ENCODE data around the gene CIAO1.
"Not testable (repeated sequence)": the region's sequence is repeated elsewhere in the genome, so short reads cannot be mapped to it uniquely, and the experiment has no call there.

Gene CIAO1

DNA sequence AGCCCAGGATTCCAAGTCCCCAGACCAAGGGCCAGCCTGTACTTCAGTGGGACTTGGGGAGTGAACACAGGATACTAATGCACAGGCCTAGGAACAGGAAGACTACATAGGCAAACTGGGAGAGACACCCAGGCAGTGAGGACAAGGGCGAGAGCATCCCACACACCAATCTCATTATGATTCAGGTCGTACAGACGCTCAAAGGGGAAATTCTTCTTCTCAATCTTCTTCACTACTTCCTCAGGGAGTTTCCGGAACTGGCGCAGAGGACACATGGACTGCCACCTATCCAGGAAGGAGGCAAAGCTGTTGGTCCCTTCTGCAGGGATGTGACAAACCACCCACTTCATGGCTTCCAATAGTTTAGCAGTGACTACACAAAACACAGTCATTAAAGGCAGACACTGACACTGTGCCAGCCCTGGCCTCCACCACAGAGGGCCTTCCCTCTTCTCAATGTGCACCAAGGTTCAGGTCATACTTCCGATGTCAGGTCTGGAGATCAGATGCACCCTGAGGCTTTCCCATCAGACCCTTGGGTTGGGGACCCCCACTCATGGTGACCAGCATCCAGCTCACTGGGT is 21.3 kb downstream of the CIAO1 start:
- DNase-seq, result no peak

DNA sequence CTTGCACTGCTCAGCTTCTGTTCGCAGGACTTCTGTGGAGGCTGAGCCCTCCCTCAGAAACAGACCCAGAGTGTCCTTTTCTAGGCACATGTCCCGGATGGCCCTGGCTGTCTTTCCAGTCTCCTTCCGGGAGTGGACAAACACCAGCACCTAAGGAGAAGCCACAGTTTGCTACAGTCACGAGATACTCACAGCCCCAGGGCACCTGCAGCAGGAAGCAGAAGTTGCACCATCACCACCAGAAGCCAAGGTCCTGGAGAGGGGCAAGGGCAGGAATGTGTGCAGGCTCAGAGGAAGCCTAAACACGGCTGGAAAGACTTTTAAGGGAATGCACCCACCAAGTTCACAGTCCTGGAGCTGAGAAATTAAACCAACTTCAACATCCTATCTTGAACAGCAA is 25.7 kb downstream of the CIAO1 start:
- no peak for DNase-seq

DNA sequence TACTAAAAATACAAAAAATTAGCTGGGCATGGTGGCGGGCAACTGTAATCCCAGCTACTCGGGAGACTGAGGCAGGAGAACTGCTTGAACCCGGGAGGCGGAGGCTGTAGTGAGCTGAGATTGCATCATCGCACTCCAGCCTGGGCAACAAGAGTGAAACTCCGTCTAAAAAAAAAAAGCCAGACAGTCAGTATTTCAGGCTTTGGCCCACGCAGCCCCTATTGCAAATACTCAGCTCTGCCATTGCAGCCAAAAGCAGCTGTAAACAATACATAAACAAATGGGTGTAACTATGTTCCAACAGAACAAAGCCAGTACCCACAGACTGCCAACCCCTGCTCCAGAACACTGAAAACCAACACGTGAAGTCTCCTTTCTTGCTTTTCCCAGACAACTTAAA is 28.2 kb downstream of the CIAO1 start:
- not testable (repeated sequence) for DNase-seq

DNA sequence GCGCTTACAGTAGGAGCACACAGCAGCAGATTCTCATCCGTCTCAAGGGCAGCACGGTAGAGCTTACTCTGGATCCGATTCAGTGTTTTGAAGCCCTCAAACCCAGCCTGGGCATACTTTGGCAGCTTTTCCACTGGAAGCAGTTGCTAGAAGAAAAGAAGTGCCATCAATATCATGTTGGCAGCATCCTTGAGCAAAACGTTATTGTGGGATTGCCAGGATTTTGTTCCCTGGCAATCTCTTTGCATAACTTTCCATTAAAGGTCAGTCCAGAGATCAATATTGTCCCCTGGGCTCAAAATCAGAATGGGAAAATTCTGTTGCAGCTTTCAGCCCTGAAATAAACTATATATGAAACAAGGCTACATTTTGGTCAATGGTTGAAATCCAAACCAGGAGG is 30.9 kb downstream of the CIAO1 start:
- DNase-seq, result no peak

DNA sequence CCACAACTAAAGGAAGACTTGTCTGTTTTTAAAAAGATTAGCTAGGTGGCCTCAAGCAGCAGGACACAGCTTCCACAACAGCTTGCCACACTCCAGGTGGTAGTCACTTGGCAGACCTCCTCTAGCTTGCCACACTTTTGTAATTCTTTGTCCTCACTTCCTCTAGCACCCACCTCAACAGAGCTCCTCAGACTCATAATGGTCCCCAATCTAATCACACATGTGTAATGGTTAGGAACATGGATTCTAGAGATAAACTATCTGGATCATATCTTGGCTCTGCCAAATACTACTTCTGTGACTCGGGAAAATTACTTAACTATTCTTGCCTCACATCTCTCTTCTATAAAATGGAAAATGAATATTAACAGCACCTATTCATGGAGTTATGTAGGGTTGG is 35.8 kb downstream of the CIAO1 start:
- no peak for DNase-seq

DNA sequence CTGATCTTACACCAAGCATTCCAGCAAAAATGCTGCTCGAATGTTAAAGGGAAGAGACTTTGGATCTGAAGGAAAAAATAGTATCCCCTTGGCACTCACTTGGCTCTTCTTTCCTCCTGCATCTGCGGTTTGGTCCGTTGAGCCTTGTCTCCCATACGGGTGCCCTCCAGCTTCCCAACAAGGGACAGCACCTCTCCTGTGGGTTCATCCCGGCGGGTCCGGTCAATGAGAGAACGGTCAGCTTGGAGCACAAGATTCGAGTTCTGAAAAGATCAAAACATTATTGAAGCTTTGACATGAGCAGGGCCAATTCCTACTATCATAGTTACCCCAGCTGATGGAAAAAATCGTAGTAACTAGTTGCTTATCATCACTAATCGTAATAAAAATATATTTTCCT is 38.6 kb downstream of the CIAO1 start:
- DNase-seq, result no peak

DNA sequence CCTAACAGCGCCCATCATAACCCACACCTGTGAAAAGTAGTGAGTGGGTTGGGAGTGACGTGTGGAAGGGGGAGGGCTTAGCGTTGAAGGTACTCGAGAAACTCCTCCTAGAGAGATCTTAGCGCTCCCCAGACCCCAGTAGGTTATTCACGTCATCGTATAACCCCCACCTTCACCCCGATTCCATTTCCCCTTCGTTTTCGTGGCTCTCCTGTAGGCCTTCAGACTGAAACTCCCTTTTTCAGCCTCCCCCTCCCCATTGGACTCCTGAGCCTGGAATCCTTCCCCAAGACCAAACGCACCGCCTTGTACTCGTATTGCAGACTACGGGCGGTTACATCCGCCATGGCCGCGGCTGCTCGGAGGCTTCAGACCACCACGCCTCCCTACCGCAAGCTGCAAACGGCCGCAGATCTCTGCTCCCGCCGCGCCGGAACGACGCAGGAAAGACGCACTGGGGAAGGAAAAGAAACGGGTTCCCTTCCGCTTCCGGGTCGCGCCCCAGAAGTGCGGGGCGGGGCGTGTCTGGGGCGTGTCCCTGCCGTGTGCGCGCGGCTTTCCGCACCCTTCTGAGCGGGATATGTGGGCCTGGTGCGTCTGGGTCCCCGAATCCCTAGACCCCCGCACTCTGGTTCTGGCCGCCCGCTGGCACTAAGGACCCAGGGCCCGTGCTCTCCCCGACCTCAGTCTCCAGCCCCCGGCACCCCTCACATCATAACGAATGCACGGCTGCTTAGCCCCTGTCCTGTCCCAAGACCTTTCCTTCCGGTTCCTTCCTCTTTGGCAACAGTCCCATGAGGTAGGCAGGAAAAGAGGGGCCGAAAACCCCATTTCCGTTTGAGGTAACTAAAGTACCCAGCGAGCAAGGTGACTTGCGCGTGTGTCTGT is 39.3 kb downstream of the CIAO1 start, which contains the start of gene SNRNP200:
TSS of gene SNRNP200 (minus strand) at position 456 of the 888 bp plus-strand sequence. CDS start at position 347, 109 bp downstream.
- DNase-seq, result peak; percentile 87

DNA sequence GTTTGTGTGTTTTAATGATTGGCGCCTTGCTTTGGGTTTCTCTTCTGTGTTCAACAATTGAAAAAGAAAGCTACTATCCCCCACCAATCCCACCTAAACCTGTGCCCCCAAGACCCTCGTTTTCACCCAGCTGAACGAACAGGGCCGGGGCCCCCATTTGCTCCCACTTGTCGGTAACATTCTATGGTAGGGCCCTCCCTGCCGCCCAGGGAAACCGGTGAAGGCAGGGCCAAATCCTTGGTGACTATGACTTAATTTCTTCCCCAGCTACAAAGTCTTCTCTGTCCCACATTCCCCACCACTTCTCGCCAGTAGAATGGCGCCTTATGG is 39.9 kb downstream of the CIAO1 start:
- DNase-seq, result no peak

DNA sequence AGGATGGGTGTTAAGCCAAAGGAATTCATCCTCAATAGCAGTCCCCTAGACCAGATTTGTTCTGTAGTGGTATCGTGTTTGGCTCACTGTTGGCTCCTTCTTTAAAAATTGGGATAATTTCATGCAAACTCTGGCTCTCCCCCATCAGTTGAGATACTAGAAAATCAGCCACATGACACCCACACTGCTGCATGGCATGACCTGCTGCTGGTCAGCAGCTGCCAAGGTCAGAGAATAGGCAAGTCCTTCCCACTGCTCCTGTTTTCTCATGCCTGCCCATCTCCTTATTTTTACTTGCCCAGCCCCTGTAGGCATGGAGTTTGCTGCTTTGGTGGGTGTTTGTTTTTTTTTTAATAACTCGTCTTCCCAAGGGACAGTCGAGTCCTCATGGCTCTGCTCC is 40.3 kb downstream of the CIAO1 start:
- no peak for DNase-seq

DNA sequence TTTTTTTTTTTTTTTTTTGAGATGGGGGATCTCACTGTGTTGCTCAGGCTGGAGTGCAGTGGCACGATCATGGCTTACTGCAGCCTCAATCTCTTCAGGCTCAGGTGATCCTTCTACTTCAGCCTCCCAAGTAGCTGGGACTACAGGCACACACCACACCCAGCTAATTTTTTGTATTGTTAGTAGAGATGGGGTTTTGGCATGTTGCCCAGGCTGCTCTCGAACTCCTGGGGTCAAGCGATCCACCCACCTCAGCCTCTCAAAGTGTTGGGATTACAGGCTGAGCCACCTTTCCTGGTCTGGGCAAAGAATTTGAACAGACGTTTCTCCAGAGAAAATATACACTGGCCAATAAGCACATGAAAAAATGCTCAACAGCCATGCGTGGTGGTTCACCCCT is 42.2 kb downstream of the CIAO1 start:
- DNase-seq, result no peak

DNA sequence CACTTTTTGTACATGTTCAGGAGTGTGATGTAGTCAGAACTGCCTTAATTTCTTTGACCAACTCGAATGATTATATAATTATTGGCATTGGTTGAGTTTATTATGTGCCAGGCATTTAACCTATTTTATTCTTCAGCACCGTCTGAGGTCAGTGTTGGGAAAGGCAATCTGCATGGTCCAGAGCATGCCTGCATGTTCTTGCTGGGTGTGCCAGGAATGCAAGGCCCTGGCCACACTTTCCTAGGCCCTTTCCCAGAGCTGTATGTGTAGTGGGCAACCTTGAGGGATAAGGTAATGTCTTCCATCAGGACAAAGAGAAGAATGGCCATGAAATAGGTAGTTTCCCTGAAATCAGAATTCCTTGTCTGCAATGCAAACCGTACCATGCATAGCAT is 49.0 kb downstream of the CIAO1 start:
- DNase-seq, result no peak

DNA sequence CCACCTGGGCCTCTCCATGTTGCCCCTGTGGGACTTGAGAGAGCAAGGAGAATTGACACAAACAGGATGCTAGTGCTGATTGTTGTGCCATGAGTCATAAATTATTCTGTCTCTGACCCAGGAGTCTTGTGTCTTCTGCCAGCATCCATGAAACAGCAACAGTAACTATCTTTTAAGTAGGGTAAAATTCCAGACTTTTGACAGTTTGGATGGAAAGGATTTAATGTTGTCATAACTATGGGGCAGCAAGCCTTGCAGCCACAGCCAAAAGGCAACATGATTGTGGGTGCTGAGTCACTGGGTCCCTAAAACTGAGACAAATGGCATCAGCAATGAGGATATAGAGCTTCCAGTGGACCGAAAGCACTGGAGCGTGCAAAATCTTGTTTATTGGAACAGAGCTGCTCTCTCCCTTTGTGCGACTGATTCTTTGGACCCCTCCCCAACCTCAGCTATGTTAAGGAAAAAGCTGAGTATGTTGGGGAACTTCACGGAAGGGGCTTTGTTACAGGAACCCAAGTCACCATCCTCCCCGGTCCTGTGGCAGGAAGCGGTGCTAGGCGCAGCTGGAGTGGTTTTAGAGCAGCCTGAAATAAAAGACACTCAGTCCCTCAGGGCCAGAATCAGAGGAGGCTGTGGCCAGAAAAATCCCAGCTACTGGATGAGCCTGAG is 49.5 kb downstream of the CIAO1 start:
- DNase-seq, result peak; percentile 47

DNA sequence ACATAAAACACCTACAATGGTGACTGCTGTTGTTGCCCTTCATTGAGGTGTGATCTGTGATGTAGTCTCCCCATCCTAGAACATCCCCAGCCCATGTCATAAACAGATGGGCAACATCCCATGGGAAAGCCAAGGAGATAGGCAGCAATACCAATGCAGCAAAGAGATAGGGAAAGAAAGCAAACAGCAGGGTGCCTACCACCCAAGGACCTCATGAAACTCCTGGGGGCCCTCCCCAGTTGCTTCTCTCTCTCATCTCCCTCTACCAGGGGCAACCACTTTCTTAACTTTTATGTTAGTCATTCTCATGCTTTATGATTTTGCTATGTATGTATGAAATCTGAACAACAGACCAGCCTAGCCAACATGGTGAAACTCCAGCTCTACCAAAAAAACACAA is 51.0 kb downstream of the CIAO1 start:
- DNase-seq, result no peak

DNA sequence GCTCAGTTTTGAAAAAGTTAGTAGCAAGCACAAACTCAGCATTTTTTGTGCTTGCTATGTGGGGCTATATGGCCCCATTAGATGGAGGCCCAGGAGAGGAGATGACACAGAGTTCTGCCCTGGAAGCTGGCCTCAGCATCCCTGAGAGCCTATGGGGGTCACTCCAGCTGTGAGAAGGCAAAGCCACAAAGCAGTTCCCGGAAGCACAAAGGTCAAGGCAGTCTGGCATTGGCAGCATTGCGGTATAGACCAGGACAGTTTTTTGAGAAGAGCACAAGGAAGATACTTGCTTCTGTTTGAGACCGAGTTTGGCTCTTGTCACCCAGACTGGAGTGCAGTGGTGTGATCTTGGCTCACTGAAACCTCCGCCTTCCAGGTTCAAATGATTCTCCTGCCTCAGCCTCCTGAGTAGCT is 51.6 kb downstream of the CIAO1 start:
- DNase-seq, result no peak

DNA sequence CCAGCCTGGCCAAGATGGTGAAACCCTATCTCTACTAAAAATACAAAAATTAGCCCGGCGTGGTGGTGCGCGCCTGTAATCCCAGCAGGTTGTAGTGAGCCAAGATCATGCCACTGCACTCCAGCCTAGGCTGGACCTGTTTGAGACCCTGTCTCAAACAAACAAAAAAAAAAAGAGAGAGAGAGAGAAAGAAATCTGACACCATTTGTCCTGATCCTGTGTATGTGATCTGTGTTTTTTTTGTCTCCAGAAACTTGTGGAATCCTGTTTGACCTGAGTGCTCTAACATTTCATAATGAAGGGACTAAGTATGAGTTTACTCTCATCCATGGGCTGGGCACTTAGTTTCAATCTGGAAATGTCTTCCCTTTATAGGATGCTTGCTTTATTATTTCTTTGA is 52.7 kb downstream of the CIAO1 start:
- no peak for DNase-seq

DNA sequence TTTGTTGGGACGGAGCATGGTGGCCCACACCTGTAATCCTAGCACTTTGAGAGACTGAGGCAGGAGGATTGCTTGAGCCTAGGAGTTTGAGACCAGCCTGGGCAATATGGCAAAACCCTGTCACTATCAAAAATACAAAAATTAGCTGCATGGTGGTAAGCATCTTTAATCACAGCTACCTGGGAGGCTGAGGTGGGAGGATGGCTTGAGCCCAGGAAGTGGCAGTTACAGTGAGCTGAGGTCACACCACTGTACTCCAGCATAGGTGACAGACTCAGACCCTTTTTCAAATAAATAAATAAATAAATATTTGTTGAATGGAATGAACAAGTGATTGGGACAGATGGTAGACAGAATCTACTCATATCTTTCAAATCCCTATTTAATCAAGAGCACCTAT is 53.4 kb downstream of the CIAO1 start:
- DNase-seq, result no peak

DNA sequence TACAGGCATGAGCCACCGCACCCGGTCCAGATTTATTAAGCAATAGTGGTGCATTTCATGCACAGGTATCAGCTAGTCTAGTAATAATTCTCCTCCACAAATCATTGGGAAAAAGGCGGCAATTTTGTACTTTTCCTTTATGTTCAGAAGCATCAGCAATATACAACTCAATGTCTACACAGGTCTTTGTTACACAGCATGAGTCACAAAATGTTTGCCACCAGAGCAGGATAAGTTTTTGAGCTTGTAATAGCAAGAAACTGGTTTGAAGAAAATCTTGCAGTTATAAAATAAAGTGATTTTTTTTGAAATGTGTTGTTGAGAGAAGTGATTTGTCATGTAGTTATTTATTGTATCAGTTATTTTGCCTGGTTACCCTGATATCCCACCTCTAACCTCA is 54.3 kb downstream of the CIAO1 start:
- DNase-seq, result no peak

DNA sequence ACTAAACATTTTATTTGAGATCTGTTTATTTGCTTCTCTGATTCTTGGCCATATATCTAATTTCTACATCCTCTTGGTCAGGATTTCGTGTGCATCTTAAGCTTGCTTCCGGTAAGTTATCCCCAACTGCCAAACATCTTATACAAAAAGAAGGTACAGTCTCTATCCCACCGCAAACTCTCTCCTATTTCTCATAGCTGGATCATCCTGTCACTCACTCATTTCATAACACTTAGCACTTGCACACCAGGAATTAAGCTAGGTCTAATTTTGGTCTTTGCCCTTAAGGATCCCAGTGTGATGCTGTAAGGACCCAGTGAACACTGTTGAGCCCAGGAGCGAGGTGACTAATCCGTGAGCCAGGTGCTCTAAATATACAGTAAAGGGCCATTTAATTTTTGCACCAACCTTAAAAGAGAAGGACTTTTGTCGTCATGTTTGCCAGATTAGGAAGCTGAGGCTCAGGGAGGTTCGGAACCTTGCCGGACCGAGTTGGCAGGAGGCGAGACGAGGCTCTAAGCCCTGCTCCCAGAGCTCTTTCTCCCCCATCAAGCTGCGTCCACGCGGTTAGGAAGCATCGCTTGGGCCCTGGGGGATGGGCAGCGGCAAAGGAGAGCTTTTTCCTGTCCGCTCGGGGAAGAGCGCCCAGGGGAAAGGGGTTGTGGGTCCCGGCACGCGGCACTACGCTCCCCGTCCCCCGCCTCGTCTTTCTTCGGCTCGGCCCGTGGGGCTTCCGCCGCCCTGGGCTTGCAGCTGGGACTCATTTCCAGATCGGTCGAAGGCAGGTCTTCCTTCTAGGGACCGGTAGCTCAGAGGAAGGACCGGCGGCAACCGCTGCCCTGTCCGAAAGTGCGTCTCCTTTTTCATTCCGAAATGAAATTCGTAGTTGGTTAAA is 55.0 kb downstream of the CIAO1 start:
- DNase-seq, result no peak

All from CD4-positive, alpha-beta T cell treated with Interleukin-4 for 4 hours (primary cell).